ENCODE data around the gene ATP8B3. TPM values are rescaled to one million over a fixed set of nuclear protein-coding genes. Genes with fewer than 3 reads are reported as not detected.

Gene ATP8B3
- polyA plus RNA-seq, 2 of the 4 experiments (the other 2 are of a cell fraction): 2.7 to 3.9 TPM

GRCh38 chr19:1791879-1792278 is 20.2 kb downstream of the ATP8B3 start:
- Histone ChIP-seq H3K4me2 (no peak overlapping the region), H3K9me3 (no peaks in the 10 kb centered on the region), H3K4me3 (no peak overlapping the region), H3K4me1 (no peaks in the 10 kb centered on the region), H3K27ac (no peak overlapping the region)
- ChIA-PET CTCF (interaction anchor here (1.0 to 10.6 kb wide), 3 partner anchors 8 to 120 kb away, joined by 4 to 146 read pairs (median 90); no protein-coding TSS in a partner anchor), POLR2A (no interaction called here)
- no peak for FAIRE-seq
- no peak for TF ChIP-seq SMC3 (IDR thresholded peaks at IDR 0.05)
- DNase-seq (ENCODE audit: low read depth in 1 of 2, low spot score in 1 of 2): no peak
- ATAC-seq: no peak
- WGBS (ENCODE audit: missing lambda C conversion rate): no CpG with 5 or more reads among the region's 14 CpGs

GRCh38 chr19:1790054-1790792 is 21.9 kb downstream of the ATP8B3 start:
- Histone ChIP-seq H3K4me1 (no peaks in the 10 kb centered on the region), H3K4me3 (peak overlapping the region; percentile 40), H3K9me3 (no peaks in the 10 kb centered on the region), H3K4me2 (peak overlapping the region; percentile 80), H3K27ac (peak overlapping the region; percentile 54 to 84; a peak in 5 of 6 replicates)
- no CpG with 5 or more reads among the region's 7 CpGs for WGBS (ENCODE audit: missing lambda C conversion rate)
- ATAC-seq (no peak; a peak in 1 of 6 replicates), DNase-seq (ENCODE audit: low read depth in 1 of 2, low spot score in 1 of 2) (peak in 1 of 2 experiments; percentile 48), FAIRE-seq (no peak)
- POLR2A ChIA-PET: no interaction called here
- TF ChIP-seq, protein P1, sequence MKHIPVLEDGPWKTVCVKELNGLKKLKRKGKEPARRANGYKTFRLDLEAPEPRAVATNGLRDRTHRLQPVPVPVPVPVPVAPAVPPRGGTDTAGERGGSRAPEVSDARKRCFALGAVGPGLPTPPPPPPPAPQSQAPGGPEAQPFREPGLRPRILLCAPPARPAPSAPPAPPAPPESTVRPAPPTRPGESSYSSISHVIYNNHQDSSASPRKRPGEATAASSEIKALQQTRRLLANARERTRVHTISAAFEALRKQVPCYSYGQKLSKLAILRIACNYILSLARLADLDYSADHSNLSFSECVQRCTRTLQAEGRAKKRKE (CRISPR knock-in tag; IDR thresholded peaks at IDR 0.05; ENCODE audit: low read depth): no peak
- TF ChIP-seq RCOR1 (IDR thresholded peaks at IDR 0.05; ENCODE audit: low read depth, low read length): no peak
- no peak for TF ChIP-seq POLR2A (IDR thresholded peaks at IDR 0.05; ENCODE audit: low read length)
- TF ChIP-seq GATA3 (IDR thresholded peaks at IDR 0.05; ENCODE audit: borderline replicate concordance): no peak
- TF ChIP-seq ZC3H11A (IDR thresholded peaks at IDR 0.05): no peak
- TF ChIP-seq, protein P2, sequence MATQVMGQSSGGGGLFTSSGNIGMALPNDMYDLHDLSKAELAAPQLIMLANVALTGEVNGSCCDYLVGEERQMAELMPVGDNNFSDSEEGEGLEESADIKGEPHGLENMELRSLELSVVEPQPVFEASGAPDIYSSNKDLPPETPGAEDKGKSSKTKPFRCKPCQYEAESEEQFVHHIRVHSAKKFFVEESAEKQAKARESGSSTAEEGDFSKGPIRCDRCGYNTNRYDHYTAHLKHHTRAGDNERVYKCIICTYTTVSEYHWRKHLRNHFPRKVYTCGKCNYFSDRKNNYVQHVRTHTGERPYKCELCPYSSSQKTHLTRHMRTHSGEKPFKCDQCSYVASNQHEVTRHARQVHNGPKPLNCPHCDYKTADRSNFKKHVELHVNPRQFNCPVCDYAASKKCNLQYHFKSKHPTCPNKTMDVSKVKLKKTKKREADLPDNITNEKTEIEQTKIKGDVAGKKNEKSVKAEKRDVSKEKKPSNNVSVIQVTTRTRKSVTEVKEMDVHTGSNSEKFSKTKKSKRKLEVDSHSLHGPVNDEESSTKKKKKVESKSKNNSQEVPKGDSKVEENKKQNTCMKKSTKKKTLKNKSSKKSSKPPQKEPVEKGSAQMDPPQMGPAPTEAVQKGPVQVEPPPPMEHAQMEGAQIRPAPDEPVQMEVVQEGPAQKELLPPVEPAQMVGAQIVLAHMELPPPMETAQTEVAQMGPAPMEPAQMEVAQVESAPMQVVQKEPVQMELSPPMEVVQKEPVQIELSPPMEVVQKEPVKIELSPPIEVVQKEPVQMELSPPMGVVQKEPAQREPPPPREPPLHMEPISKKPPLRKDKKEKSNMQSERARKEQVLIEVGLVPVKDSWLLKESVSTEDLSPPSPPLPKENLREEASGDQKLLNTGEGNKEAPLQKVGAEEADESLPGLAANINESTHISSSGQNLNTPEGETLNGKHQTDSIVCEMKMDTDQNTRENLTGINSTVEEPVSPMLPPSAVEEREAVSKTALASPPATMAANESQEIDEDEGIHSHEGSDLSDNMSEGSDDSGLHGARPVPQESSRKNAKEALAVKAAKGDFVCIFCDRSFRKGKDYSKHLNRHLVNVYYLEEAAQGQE (IDR thresholded peaks at IDR 0.05): no peak
- no peak for TF ChIP-seq TP53 (CRISPR knock-in tag; IDR thresholded peaks at IDR 0.05)
- TF ChIP-seq KDM5A (IDR thresholded peaks at IDR 0.05): no peak
- TF ChIP-seq KDM1A (IDR thresholded peaks at IDR 0.05; ENCODE audit: low read depth): no peak
- no peak for TF ChIP-seq CHD4 (IDR thresholded peaks at IDR 0.05; ENCODE audit: borderline replicate concordance)
- TF ChIP-seq PHF8 (IDR thresholded peaks at IDR 0.05; ENCODE audit: borderline replicate concordance, low read depth): no peak
- no peak for TF ChIP-seq MAFK (IDR thresholded peaks at IDR 0.05; ENCODE audit: partially characterized antibody)
- TF ChIP-seq EP300 (IDR thresholded peaks at IDR 0.05): no peak
- no peak for TF ChIP-seq NPAS2 (CRISPR knock-in tag; IDR thresholded peaks at IDR 0.05; ENCODE audit: borderline replicate concordance)
- no peak for TF ChIP-seq E2F6 (IDR thresholded peaks at IDR 0.05; ENCODE audit: borderline replicate concordance, low read depth)
- no peak for TF ChIP-seq PBX3 (IDR thresholded peaks at IDR 0.05)
- TF ChIP-seq HOXB13 (CRISPR knock-in tag; IDR thresholded peaks at IDR 0.05; ENCODE audit: low read depth): no peak
- no peak for TF ChIP-seq RNF2 (IDR thresholded peaks at IDR 0.05; ENCODE audit: borderline replicate concordance, low read depth)
- no peak for TF ChIP-seq ZNF302 (CRISPR knock-in tag; IDR thresholded peaks at IDR 0.05)
- TF ChIP-seq JUN (IDR thresholded peaks at IDR 0.05): no peak
- CTCF ChIA-PET: interaction anchor here (0.7 to 8.1 kb wide), 4 partner anchors 29 to 244 kb away, joined by 3 to 55 read pairs (median 4); no protein-coding TSS in a partner anchor
